Mucosa of descending colon (tissue), 3 donors: ENCODE data around the gene ALPI. TPM values are rescaled to one million over a fixed set of nuclear protein-coding genes. Genes with fewer than 3 reads are reported as not detected.

Source experiments
- ATAC-seq: fragments of 200-7000 bp; cut with Tn5 transposase; one replicate; pipeline ENCODE4 v1.9.1; 2020; ENCODE audit warnings: mild to moderate bottlenecking, moderate library complexity
- DNase-seq, 3 donors: peaks; one replicate each; pipeline ENCODE4 v3.0.0-alpha.2; 2020
- H3K36me3 ChIP-seq: fragments of 200-600 bp; one replicate; pipeline ENCODE4 v1.8.0; 2021; ENCODE audit warnings: low read depth, mild to moderate bottlenecking
- H3K4me1 ChIP-seq: fragments of 200-600 bp; one replicate; pipeline ENCODE4 v1.8.0; 2021; ENCODE audit warnings: low read depth, mild to moderate bottlenecking
- H3K4me3 ChIP-seq: fragments of 200-600 bp; one replicate; pipeline ENCODE4 v1.8.0; 2021; ENCODE audit warnings: mild to moderate bottlenecking
- H3K9me3 ChIP-seq: fragments of 200-600 bp; one replicate; pipeline ENCODE4 v1.8.0; 2021; ENCODE audit warnings: mild to moderate bottlenecking
- CTCF ChIP-seq: fragments of 200-600 bp; IDR thresholded peaks from one replicate; pipeline ENCODE4 v1.8.0; 2022; ENCODE audit warnings: antibody characterized with exemption, mild to moderate bottlenecking
- intact Hi-C, 2 donors: fragments of 100-400 bp; cut with DNase I in 1 of 2; cut with micrococcal nuclease in 1 of 2; formaldehyde crosslinking; loops; one replicate each; pipeline versions ENCODE4 v1.11.0 to v1.11.1; 2022; cut with DNase I, micrococcal nuclease
- total RNA-seq, 3 donors: library from RNA; stranded (reverse); fragmentation: NEBNext Ultra II Directional in 2 of 3; extraction: Animal tissue kit (Norgen Biotek cat#: 25700) in 2 of 3; gene quantifications; one replicate each; pipeline versions ENCODE4 v1.2.1 to v1.2.4, GENCODE V29; 2021 to 2023
- donor health status: DM: no; HTN: no; CAD: no; lungs with moderate emphysema.
- donor health status: DM: no; HTN: no; CAD: no.
- donor health status: DM: no; HTN: yes; CAD: no.

Gene ALPI
- total RNA-seq, 3 donors from 2014 or later = 8.5 to 24.6 (median 24.4) TPM

- no peak overlapping the region for H3K4me3 ChIP-seq
- intact Hi-C loops = no loop called here
- ATAC-seq (no peak), DNase-seq (peak in 1 of 3 donors; percentile 12)
- no peaks in the 10 kb centered on the region for H3K36me3 ChIP-seq
- peaks cover 5% of the 10 kb centered on the region for H3K4me1 ChIP-seq
- no peak for TF ChIP-seq CTCF
- H3K9me3 ChIP-seq = no peaks in the 10 kb centered on the region
These were observed 30.0 kb downstream of the ALPI start for GRCh38 chr2:232485757-232486557.

GRCh38 chr2:232486558-232487384 lies 30.8 kb downstream of the ALPI start:
- peaks cover 5% of the 10 kb centered on the region for H3K4me1 ChIP-seq
- no peak for TF ChIP-seq CTCF
- H3K9me3 ChIP-seq = no peaks in the 10 kb centered on the region
- ATAC-seq (no peak), DNase-seq (peak in 1 of 3 donors; percentile 11)
- no peaks in the 10 kb centered on the region for H3K36me3 ChIP-seq
- intact Hi-C loops = no loop called here
- no peak overlapping the region for H3K4me3 ChIP-seq

- intact Hi-C loops = no loop called here
These were observed 31.6 kb downstream of the ALPI start, which contains the start of gene ECEL1 for GRCh38 chr2:232487385-232488096. Gene ECEL1 (minus strand): TSS chr2:232487834. CDS start chr2:232486653, 1,181 bp downstream.

GRCh38 chr2:232488097-232488711 lies 32.3 kb downstream of the ALPI start:
- H3K36me3 ChIP-seq = no peaks in the 10 kb centered on the region
- peaks cover 5% of the 10 kb centered on the region for H3K4me1 ChIP-seq
- DNase-seq (peak in 1 of 3 donors; percentile 6), ATAC-seq (no peak)
- H3K4me3 ChIP-seq = no peak overlapping the region
- H3K9me3 ChIP-seq = no peaks in the 10 kb centered on the region
- TF ChIP-seq CTCF = no peak
- intact Hi-C loops = no loop called here

More at GRCh38 chr2:232487385-232488096, 31.6 kb downstream of the ALPI start, which contains the start of gene ECEL1:
- DNase-seq (peak in 1 of 3 donors; percentile 18), ATAC-seq (peak; percentile 19)
- no peak for TF ChIP-seq CTCF
- H3K36me3 ChIP-seq = no peaks in the 10 kb centered on the region
- H3K9me3 ChIP-seq = no peaks in the 10 kb centered on the region
- no peak within 1 kb of the TSS for H3K4me3 ChIP-seq
- peaks cover 5% of the 10 kb centered on the region for H3K4me1 ChIP-seq
